ENCODE measurements around the gene GABRB3. TPM values are rescaled to one million over a fixed set of nuclear protein-coding genes. Genes with fewer than 3 reads are reported as not detected.

The GABRB3 gene
- not detected in 2 replicates for total RNA-seq

GRCh38 chr15:26772154-26773066 lies at the start of gene GABRB3:
Gene GABRB3 (minus strand): TSS chr15:26773066.

Other genes starting within 250 kb of the GABRB3 start
- not detected in 2 replicates for gene GABRA5, start 94.0 kb upstream of the GABRB3 start, total RNA-seq
- not detected in 2 replicates for gene GABRG3, start 198.1 kb upstream of the GABRB3 start, total RNA-seq

Data from mammary microvascular endothelial cell (primary cell).